GM23248 (cell line): ENCODE results near the gene GALK2. TPM values are rescaled to one million over a fixed set of nuclear protein-coding genes. Genes with fewer than 3 reads are reported as not detected.
"Not testable (repeated sequence)": the region's sequence is repeated elsewhere in the genome, so short reads cannot be mapped to it uniquely, and the experiment has no call there.

ENCODE experiments used
- DNase-seq: peaks from one replicate; pipeline ENCODE4 v3.0.0-alpha.2; 2015
- H2AFZ ChIP-seq: fragments of 200-600 bp; sonication (generic); 2 replicates; pipeline ENCODE4 v1.6.1; 2016; ENCODE audit warnings: antibody characterized with exemption
- H3F3A ChIP-seq: fragments of 200-600 bp; sonication (generic); 2 replicates; pipeline ENCODE4 v1.6.1; 2016; ENCODE audit warnings: mild to moderate bottlenecking, antibody characterized with exemption, mixed run types; ENCODE audit not compliant: insufficient read depth
- H3K27ac ChIP-seq: fragments of 200-600 bp; sonication (generic); 2 replicates; pipeline ENCODE4 v1.5.1; 2016; ENCODE audit warnings: mild to moderate bottlenecking
- H3K27me3 ChIP-seq: fragments of 200-600 bp; sonication (generic); replicated peaks from 2 replicates; pipeline ENCODE4 v1.6.1; 2016; ENCODE audit warnings: mild to moderate bottlenecking; ENCODE audit not compliant: insufficient read depth
- H3K36me3 ChIP-seq: fragments of 200-600 bp; sonication (generic); 2 replicates; pipeline ENCODE4 v1.6.1; 2016; ENCODE audit warnings: low read depth, mild to moderate bottlenecking
- H3K4me1 ChIP-seq: fragments of 200-600 bp; sonication (generic); 2 replicates; pipeline ENCODE4 v1.6.1; 2016; ENCODE audit warnings: mild to moderate bottlenecking; ENCODE audit not compliant: insufficient read depth
- H3K4me2 ChIP-seq: fragments of 200-600 bp; sonication (generic); one replicate; pipeline ENCODE4 v1.6.1; 2016; ENCODE audit warnings: mild to moderate bottlenecking; ENCODE audit not compliant: unreplicated experiment
- H3K4me3 ChIP-seq: fragments of 200-600 bp; sonication (generic); 2 replicates; pipeline ENCODE4 v1.5.1; 2016; ENCODE audit warnings: mild to moderate bottlenecking
- H3K79me2 ChIP-seq: fragments of 200-600 bp; sonication (generic); 2 replicates; pipeline ENCODE4 v1.6.1; 2016; ENCODE audit warnings: mild to moderate bottlenecking; ENCODE audit not compliant: insufficient read depth
- H3K9ac ChIP-seq: fragments of 200-600 bp; sonication (generic); 2 replicates; pipeline ENCODE4 v1.6.1; 2016; ENCODE audit warnings: mild to moderate bottlenecking
- H3K9me2 ChIP-seq: fragments of 200-600 bp; sonication (generic); 2 replicates; pipeline ENCODE4 v1.6.1; 2016; ENCODE audit warnings: mixed run types, mild to moderate bottlenecking, moderate library complexity; ENCODE audit not compliant: insufficient read depth
- H3K9me3 ChIP-seq: fragments of 200-600 bp; sonication (generic); one replicate; pipeline ENCODE4 v1.6.1; 2017; ENCODE audit warnings: low read depth
- H4K20me1 ChIP-seq: fragments of 200-600 bp; sonication (generic); 2 replicates; pipeline ENCODE4 v1.6.0; 2016; ENCODE audit not compliant: insufficient read depth
- EZH2 ChIP-seq: fragments of 200-600 bp; sonication (generic); IDR thresholded peaks from 2 replicates; pipeline ENCODE4 v1.6.1; 2018; ENCODE audit warnings: antibody characterized with exemption, mild to moderate bottlenecking; ENCODE audit not compliant: insufficient read depth, poor library complexity, severe bottlenecking
- EZH2phosphoT487 ChIP-seq: fragments of 200-600 bp; sonication (generic); IDR thresholded peaks from 2 replicates; pipeline ENCODE4 v1.6.1; 2018; ENCODE audit warnings: antibody characterized with exemption, moderate library complexity, mild to moderate bottlenecking, low read depth; ENCODE audit not compliant: insufficient read depth
- WGBS, 2 experiments: methylation state at CpG; one replicate each; pipeline ENCODE4 v1.1.6; 2015 to 2017; ENCODE audit warnings: low lambda C conversion rate in 2 of 2, low coverage in 1 of 2; ENCODE audit errors: missing lambda C conversion rate in 2 of 2; 5-methylcytosine and 5-hydroxymethylcytosine counted together
- in situ Hi-C: fragments of 300-500 bp; cut with MboI; formaldehyde crosslinking; loops from 2 replicates; pipeline ENCODE4 v1.15.0; 2020
- polyA plus RNA-seq: library from polyadenylated mRNA; unstranded; fragments of >200 nt; fragmentation: Nextera tagmentation; extraction: Ambion mirVana; gene quantifications from 2 replicates; pipeline ENCODE4 v1.2.1, GENCODE V29; 2016
- total RNA-seq: library from RNA; depleted of rRNA; stranded (reverse); fragments of >200 nt; shearing (Covaris generic); gene quantifications from 2 replicates; pipeline ENCODE4 v1.2.3, GENCODE V29; 2014

GALK2 gene
- total and polyA plus RNA-seq, 2 experiments from 2014 or later = 19.7 to 31.8 TPM

GRCh38 chr15:49190586-49190985 lies 20.5 kb downstream of the GALK2 start:
- H3K9ac ChIP-seq = no peak overlapping the region
- TF ChIP-seq EZH2 = no peak
- TF ChIP-seq EZH2phosphoT487 = no peak
- H3K27ac ChIP-seq = no peak overlapping the region
- in situ Hi-C loops = no loop called here
- WGBS, 2 experiments = 88 to 90% methylated on average over 2 of the region's 2 CpGs
- no peaks in the 10 kb centered on the region for H4K20me1 ChIP-seq
- H2AFZ ChIP-seq = no peak overlapping the region
- DNase-seq = no peak
- peaks cover 99% of the 10 kb centered on the region for H3K79me2 ChIP-seq
- H3K9me3 ChIP-seq = no peaks in the 10 kb centered on the region
- H3K9me2 ChIP-seq = no peaks in the 10 kb centered on the region
- H3K4me2 ChIP-seq = no peak overlapping the region
- peaks cover 15% of the 10 kb centered on the region for H3K4me1 ChIP-seq
- H3F3A ChIP-seq = peaks cover 5% of the 10 kb centered on the region; the same call in 1 of the 2 replicates
- no peaks in the 10 kb centered on the region for H3K27me3 ChIP-seq
- no peaks in the 10 kb centered on the region for H3K36me3 ChIP-seq
- H3K4me3 ChIP-seq = no peak overlapping the region

GRCh38 chr15:49191892-49192291 lies 21.8 kb downstream of the GALK2 start:
- no peaks in the 10 kb centered on the region for H3K9me3 ChIP-seq
- H3K9ac ChIP-seq = no peak overlapping the region
- TF ChIP-seq EZH2phosphoT487 (no peak), EZH2 (no peak)
- peaks cover 5% of the 10 kb centered on the region; the same call in 1 of the 2 replicates for H3F3A ChIP-seq
- no peaks in the 10 kb centered on the region for H3K27me3 ChIP-seq
- 92 to 96% methylated on average over 2 of the region's 2 CpGs for WGBS, 2 experiments
- peaks cover 99% of the 10 kb centered on the region for H3K79me2 ChIP-seq
- peaks cover 15% of the 10 kb centered on the region for H3K4me1 ChIP-seq
- in situ Hi-C loops = no loop called here
- H3K27ac ChIP-seq = no peak overlapping the region
- no peak for DNase-seq
- H3K4me2 ChIP-seq = no peak overlapping the region
- H3K9me2 ChIP-seq = no peaks in the 10 kb centered on the region
- no peaks in the 10 kb centered on the region for H4K20me1 ChIP-seq
- H3K4me3 ChIP-seq = no peak overlapping the region
- H2AFZ ChIP-seq = no peak overlapping the region
- H3K36me3 ChIP-seq = no peaks in the 10 kb centered on the region

GRCh38 chr15:49196856-49197255 lies 26.8 kb downstream of the GALK2 start:
- Histone ChIP-seq H3K4me2 (no peak overlapping the region), H3F3A (no peaks in the 10 kb centered on the region), H3K36me3 (no peaks in the 10 kb centered on the region), H3K4me3 (no peak overlapping the region), H3K9me2 (no peaks in the 10 kb centered on the region), H3K4me1 (no peaks in the 10 kb centered on the region; the same call in 1 of the 2 replicates), H3K79me2 (peaks cover 86% of the 10 kb centered on the region), H2AFZ (no peak overlapping the region), H3K27me3 (no peaks in the 10 kb centered on the region), H3K27ac (no peak overlapping the region), H4K20me1 (no peaks in the 10 kb centered on the region), H3K9ac (no peak overlapping the region), H3K9me3 (no peaks in the 10 kb centered on the region)
- no peak for DNase-seq
- WGBS, 2 experiments = 93 to 97% methylated on average over 4 of the region's 4 CpGs
- TF ChIP-seq EZH2phosphoT487 (no peak), EZH2 (no peak)
- in situ Hi-C loops = no loop called here

GRCh38 chr15:49199666-49200065 lies 29.6 kb downstream of the GALK2 start:
- Histone ChIP-seq H2AFZ (no peak overlapping the region), H3K27ac (no peak overlapping the region), H3K27me3 (no peaks in the 10 kb centered on the region), H3K9me3 (no peaks in the 10 kb centered on the region), H3K79me2 (peaks cover 74% of the 10 kb centered on the region), H3K9me2 (no peaks in the 10 kb centered on the region), H3K36me3 (peaks cover 8% of the 10 kb centered on the region; the same call in 1 of the 2 replicates), H3F3A (no peaks in the 10 kb centered on the region), H3K9ac (no peak overlapping the region), H3K4me2 (no peak overlapping the region), H3K4me3 (no peak overlapping the region), H4K20me1 (no peaks in the 10 kb centered on the region), H3K4me1 (no peaks in the 10 kb centered on the region; the same call in 1 of the 2 replicates)
- TF ChIP-seq EZH2phosphoT487 (no peak), EZH2 (no peak)
- 95 to 96% methylated on average over 3 of the region's 3 CpGs for WGBS, 2 experiments
- peak; percentile 36 for DNase-seq
- in situ Hi-C loops = no loop called here

GRCh38 chr15:49200347-49200746 lies 30.3 kb downstream of the GALK2 start:
- no peak for DNase-seq
- no peak for TF ChIP-seq EZH2
- no peak for TF ChIP-seq EZH2phosphoT487
- 61 to 80% methylated on average over 3 of the region's 3 CpGs for WGBS, 2 experiments
- Histone ChIP-seq H3K4me2 (no peak overlapping the region), H3F3A (no peaks in the 10 kb centered on the region), H2AFZ (no peak overlapping the region), H3K4me3 (no peak overlapping the region), H3K79me2 (peaks cover 74% of the 10 kb centered on the region), H3K27me3 (no peaks in the 10 kb centered on the region), H3K9ac (no peak overlapping the region), H3K4me1 (no peaks in the 10 kb centered on the region; the same call in 1 of the 2 replicates), H3K9me3 (no peaks in the 10 kb centered on the region), H3K36me3 (peaks cover 8% of the 10 kb centered on the region; the same call in 1 of the 2 replicates), H3K9me2 (no peaks in the 10 kb centered on the region), H4K20me1 (no peaks in the 10 kb centered on the region), H3K27ac (no peak overlapping the region)
- in situ Hi-C loops = no loop called here

GRCh38 chr15:49208102-49208501 lies 38.1 kb downstream of the GALK2 start:
- in situ Hi-C loops, H3K36me3 ChIP-seq: not testable (repeated sequence)

More at GRCh38 chr15:49208102-49208501, 38.1 kb downstream of the GALK2 start:
- H3K27me3 ChIP-seq, H3K4me1 ChIP-seq, H3K4me2 ChIP-seq, H3K9me2 ChIP-seq, DNase-seq, H3K4me3 ChIP-seq, H3K27ac ChIP-seq, H3K9ac ChIP-seq, H4K20me1 ChIP-seq, H3F3A ChIP-seq, H2AFZ ChIP-seq: not testable (repeated sequence)
- Histone ChIP-seq H3K9me3 (peaks cover 11% of the 10 kb centered on the region), H3K79me2 (peaks cover 98% of the 10 kb centered on the region)
